Stimulated activated memory B cell treated with anti-CD40 and anti-IgM and Interleukin-4, amounts not matched to agents 10 μg/mL and 1 μg/mL and 100 μg/mL, for 72 hours (primary cell): ENCODE data around the gene LIMCH1.

Experiments used
- ATAC-seq: fragments of 150-1000 bp; cut with Tn5 transposase; 2 replicates; pipeline ENCODE4 v1.10.0; 2021
- H3K27ac Mint-ChIP-seq: one replicate; pipeline ENCODE4 v1.8.0; 2022; ENCODE audit warnings: mild to moderate bottlenecking, mixed read lengths
- H3K27me3 Mint-ChIP-seq: one replicate; pipeline ENCODE4 v1.8.0; 2022; ENCODE audit warnings: mixed read lengths
- H3K36me3 Mint-ChIP-seq: one replicate; pipeline ENCODE4 v1.8.0; 2022; ENCODE audit warnings: mixed read lengths
- H3K4me1 Mint-ChIP-seq: one replicate; pipeline ENCODE4 v1.8.0; 2022; ENCODE audit warnings: mixed read lengths
- H3K4me3 Mint-ChIP-seq: one replicate; pipeline ENCODE4 v1.8.0; 2022; ENCODE audit warnings: mild to moderate bottlenecking, moderate library complexity, mixed read lengths
- H3K9me3 Mint-ChIP-seq: one replicate; pipeline ENCODE4 v1.8.0; 2022; ENCODE audit warnings: mixed read lengths

LIMCH1 gene

DNA sequence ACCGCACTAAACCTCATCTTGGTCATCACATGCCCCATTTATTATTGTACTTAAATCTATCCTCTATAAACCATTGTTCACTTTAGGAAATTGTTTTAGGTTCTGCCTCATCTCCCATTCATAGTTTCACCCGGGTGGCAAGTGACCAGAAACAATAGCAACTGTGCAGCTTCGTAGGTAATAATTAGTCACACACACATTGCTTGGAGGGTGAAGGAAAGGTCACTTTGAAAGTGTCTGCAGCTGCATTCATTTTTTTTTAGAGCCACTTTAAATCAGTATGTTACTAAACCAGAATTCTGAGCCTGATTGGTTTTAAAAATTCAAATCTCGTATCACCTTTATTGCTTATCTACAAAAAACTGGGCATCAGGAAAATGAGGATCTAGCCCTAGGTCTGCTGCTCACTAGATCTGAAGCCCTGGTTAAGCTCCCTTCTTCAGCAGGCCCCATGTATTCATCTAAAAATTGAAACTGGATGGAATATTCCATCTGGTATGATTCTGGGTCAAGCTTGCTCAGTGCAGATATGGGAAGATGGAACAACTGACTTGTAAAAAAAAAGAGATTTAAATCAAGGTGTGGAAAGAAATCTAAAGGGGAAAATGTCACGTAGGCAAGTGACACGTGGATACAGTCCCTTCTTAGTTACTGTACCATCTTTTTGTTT is 62.4 kb downstream of the LIMCH1 start:
- Mint-ChIP-seq H3K4me1 (no peaks in the 10 kb centered on the region), H3K27me3 (no peaks in the 10 kb centered on the region), H3K27ac (no peak overlapping the region), H3K36me3 (no peaks in the 10 kb centered on the region), H3K9me3 (no peaks in the 10 kb centered on the region), H3K4me3 (no peak overlapping the region)
- no peak for ATAC-seq

DNA sequence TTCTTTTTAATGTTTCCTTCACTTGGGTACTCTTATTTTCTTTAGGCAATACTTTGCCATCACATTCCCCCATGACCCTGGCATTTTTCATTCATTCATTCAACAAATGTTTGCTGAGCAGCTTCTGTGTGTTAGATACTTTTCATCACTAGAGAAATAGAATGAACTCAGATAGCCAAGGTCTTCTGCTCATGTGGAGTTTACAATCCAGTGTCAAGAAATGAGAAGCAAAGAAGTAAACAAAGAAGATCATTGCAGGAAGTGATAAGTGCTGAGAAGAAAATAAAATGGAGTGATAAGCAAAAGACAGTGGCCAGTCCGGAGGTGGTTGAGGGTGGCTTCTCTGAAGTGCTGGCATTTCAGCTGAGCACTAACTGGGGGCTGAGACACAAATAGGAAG is 63.1 kb downstream of the LIMCH1 start:
- no peak for ATAC-seq
- no peaks in the 10 kb centered on the region for H3K27me3 Mint-ChIP-seq
- no peaks in the 10 kb centered on the region for H3K4me1 Mint-ChIP-seq
- H3K9me3 Mint-ChIP-seq, result no peaks in the 10 kb centered on the region
- no peak overlapping the region for H3K4me3 Mint-ChIP-seq
- no peak overlapping the region for H3K27ac Mint-ChIP-seq
- no peaks in the 10 kb centered on the region for H3K36me3 Mint-ChIP-seq

DNA sequence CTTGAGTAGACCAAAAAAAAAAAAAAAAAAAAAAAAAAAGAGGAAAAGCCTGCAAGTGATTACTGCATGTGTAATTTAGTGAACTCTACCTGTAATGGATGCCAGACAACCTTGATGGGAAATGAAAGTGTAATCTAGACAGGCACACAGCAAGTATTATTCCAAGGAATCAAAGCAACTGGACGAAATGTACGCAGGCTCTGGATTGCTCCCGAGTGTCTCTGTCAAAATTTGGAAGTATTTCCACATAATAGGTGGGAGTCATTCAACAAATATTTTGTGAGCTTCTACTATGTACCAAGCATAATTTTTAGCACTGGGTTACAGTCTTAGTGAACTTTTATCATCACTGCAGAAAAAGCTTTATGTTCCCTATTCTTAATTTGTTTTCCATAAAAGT is 64.2 kb downstream of the LIMCH1 start:
- Mint-ChIP-seq H3K4me1 (no peaks in the 10 kb centered on the region), H3K27ac (no peak overlapping the region), H3K36me3 (no peaks in the 10 kb centered on the region), H3K27me3 (no peaks in the 10 kb centered on the region), H3K4me3 (no peak overlapping the region), H3K9me3 (no peaks in the 10 kb centered on the region)
- no peak for ATAC-seq

DNA sequence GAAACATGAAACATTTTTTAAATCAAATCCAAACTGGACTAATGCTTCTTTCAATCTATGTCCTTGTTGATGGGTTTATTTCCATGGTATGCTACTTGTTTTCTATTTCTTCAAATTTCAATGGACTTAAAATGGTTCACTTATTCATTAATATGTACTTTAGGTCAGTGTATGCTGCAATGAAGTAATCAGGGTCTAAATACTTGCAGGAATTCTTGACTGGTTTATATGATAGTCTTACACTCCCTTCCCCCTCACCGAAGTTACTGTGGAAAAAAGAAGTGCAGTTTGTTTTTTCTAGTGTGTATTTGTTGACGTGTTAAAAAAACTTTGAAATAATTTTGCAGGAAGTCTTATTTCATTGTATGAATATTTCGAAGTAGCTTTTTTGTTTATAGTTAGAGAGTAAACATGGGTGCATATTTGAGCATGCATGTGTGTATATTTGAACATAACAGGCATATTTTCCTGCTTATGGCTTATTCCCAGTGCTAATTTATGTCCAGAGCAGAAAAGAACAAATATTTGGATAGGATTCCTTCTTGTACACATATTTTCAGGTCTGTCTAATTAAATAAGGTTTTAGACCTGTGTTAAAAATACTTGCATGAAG is 65.0 kb downstream of the LIMCH1 start:
- Mint-ChIP-seq H3K4me1 (no peaks in the 10 kb centered on the region), H3K4me3 (no peak overlapping the region), H3K9me3 (no peaks in the 10 kb centered on the region), H3K27me3 (no peaks in the 10 kb centered on the region), H3K27ac (no peak overlapping the region), H3K36me3 (no peaks in the 10 kb centered on the region)
- ATAC-seq, result no peak

DNA sequence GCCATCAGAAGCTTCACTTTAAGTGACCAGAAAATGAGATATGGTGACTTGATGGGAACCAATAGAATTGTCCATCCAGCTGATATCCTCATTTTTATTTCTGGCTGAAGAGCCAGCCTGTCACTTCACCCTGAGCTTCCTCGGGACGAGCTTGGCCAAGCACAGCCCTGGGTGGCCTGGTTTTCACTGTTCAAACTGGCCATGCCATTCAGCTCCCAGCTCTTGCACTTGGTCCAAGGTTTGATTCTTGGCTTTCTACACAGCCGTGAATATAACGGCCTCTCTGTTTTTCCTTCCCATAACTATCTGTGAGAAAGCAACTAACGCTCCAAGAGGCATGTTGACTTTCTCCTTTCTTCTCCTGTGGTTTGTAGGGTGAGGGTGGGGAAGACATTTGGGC is 71.9 kb downstream of the LIMCH1 start:
- H3K9me3 Mint-ChIP-seq, result no peaks in the 10 kb centered on the region
- H3K27ac Mint-ChIP-seq, result no peak overlapping the region
- H3K4me3 Mint-ChIP-seq, result no peak overlapping the region
- no peaks in the 10 kb centered on the region for H3K4me1 Mint-ChIP-seq
- no peaks in the 10 kb centered on the region for H3K36me3 Mint-ChIP-seq
- H3K27me3 Mint-ChIP-seq, result peaks cover 7% of the 10 kb centered on the region
- ATAC-seq, result no peak

DNA sequence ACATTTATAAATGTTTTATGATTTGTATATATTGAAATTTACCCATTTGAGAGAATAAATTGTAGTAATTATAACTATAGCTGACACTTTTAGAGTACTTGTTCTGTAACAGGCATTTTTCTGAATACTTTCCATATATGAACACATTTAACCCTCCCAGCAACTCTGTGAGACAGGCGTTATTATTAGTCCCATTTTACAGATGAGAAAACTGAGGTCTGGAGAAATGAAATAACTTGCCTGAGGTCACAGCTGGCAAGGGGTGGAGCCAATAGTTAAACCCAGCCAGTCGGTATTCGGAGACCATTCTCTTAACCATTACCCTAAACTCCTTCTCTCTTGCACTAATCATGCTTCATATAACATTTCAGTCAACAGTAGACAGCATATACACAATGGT is 72.5 kb downstream of the LIMCH1 start:
- no peak for ATAC-seq
- H3K27ac Mint-ChIP-seq, result no peak overlapping the region
- no peaks in the 10 kb centered on the region for H3K4me1 Mint-ChIP-seq
- no peaks in the 10 kb centered on the region for H3K36me3 Mint-ChIP-seq
- no peak overlapping the region for H3K4me3 Mint-ChIP-seq
- no peaks in the 10 kb centered on the region for H3K9me3 Mint-ChIP-seq
- H3K27me3 Mint-ChIP-seq, result peaks cover 7% of the 10 kb centered on the region

DNA sequence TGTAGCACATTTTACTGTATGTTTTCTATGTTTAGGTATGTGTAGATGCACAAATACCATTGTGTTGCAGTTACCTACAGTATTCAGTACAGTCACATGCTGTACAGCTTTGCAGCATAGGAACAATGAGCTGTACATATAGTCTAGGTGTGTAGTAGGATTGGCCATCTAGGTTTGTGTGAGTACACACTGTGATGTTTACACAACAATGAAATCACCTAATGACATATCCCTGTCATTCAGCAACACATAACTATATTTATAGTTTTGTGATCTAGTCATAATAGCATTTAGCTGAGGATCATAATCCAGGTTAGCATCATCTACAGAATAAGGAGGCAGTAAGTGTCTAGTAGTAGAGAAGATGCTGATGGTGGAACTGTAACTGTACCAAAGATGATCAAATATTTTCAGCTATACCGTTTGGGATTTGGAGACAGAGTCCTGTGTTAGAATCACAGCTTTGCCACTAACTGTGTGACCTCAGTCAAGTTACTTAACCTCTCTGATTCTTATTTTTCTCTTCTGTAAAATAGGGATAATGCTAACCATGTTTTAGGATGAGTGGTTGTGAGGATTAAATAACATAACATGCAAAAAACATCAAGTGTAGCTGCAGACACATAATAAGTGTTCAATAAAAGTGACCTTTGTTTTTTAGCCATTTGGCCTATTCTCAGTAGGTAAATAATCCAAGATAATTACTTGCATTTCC is 73.3 kb downstream of the LIMCH1 start:
- Mint-ChIP-seq H3K4me3 (no peak overlapping the region), H3K9me3 (no peaks in the 10 kb centered on the region), H3K36me3 (no peaks in the 10 kb centered on the region), H3K4me1 (no peaks in the 10 kb centered on the region), H3K27ac (no peak overlapping the region), H3K27me3 (peaks cover 7% of the 10 kb centered on the region)
- no peak for ATAC-seq

DNA sequence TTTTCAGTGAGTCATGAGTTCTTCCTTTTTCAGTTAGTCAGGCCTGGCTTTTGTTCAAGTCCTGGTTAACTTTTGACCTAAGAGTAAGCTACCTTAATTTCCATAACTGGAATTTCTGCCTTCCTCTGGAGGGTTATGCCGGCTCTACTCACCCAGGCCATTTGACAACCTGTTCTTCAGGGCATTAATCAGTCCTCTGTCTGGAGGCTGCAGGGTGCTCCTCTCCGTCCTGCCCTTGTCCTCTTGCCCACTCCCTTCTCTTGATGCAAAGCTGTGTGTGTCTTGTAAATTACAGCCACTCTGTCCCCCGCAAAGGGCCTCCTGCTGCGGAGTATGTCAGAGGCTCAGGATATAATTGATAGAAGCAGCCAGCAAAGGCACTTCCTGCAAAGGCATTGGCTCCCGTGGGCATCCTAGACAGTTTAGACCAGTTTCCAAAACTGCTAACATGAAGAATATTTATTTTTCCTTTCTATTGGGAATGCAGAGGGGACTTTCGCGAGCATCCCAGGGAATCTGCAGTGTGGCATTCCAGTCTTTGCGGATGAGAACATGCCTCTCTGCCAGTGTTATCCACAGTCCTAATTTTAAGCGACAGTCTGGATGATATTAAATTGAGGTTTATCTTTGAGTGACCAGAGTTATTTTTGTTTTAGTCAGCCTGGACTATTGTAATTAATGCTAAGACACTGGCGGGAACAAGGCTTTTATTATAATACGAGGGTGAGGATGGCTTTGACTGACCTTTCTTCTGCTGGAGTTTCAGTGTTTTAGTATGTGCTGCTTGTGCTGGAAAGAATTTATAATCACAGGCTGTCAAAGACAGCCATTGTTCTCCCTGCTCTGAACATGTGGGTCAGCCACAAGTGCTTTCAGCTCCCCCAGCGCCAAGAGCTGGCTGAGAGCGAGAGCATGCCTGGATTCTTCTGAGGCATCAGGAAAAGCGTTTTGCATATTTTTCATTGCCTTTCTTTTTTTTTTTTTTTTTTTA is 74.2 kb downstream of the LIMCH1 start:
- Mint-ChIP-seq H3K27ac (no peak overlapping the region), H3K4me1 (no peaks in the 10 kb centered on the region), H3K4me3 (no peak overlapping the region), H3K27me3 (peaks cover 7% of the 10 kb centered on the region), H3K36me3 (no peaks in the 10 kb centered on the region), H3K9me3 (no peaks in the 10 kb centered on the region)
- ATAC-seq, result no peak

DNA sequence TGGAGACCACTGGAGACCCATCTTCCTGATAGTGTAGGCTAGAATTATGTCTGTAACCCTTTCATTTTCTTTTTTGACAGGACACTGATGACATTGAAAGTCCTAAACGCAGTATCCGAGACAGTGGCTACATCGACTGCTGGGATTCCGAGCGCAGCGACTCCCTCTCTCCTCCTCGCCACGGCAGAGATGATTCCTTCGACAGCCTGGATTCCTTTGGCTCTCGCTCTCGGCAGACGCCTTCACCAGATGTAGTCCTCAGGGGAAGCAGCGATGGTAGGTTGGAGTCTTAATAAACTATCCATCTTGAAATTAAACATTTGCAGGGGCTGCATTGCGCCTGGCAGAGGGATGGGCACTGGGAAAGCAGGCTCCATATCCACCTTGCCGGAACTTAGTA is 75.4 kb downstream of the LIMCH1 start:
- ATAC-seq, result no peak
- peaks cover 7% of the 10 kb centered on the region for H3K27me3 Mint-ChIP-seq
- no peaks in the 10 kb centered on the region for H3K9me3 Mint-ChIP-seq
- H3K27ac Mint-ChIP-seq, result no peak overlapping the region
- H3K4me3 Mint-ChIP-seq, result no peak overlapping the region
- H3K4me1 Mint-ChIP-seq, result no peaks in the 10 kb centered on the region
- no peaks in the 10 kb centered on the region for H3K36me3 Mint-ChIP-seq

DNA sequence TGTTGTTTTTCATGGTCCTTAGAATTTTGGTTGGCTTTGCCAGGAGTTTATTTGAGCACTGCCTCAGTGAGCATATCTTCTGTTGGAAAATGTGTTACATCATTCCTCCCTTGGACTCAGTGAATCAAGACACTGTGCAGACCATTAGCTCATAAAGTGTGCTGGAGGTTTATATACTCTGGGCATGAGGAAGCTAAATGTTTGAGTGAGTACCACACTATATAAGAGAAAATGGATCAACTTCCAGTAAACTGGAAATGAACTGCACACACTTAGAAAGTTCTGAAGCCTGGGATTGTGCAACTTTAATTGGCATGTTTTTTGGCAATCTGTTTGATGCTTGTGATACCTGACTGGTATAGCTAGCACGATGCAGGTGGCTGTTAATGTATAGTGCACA is 75.9 kb downstream of the LIMCH1 start:
- no peak overlapping the region for H3K4me3 Mint-ChIP-seq
- H3K36me3 Mint-ChIP-seq, result no peaks in the 10 kb centered on the region
- no peaks in the 10 kb centered on the region for H3K9me3 Mint-ChIP-seq
- ATAC-seq, result no peak
- H3K27ac Mint-ChIP-seq, result no peak overlapping the region
- H3K4me1 Mint-ChIP-seq, result no peaks in the 10 kb centered on the region
- peaks cover 7% of the 10 kb centered on the region for H3K27me3 Mint-ChIP-seq

DNA sequence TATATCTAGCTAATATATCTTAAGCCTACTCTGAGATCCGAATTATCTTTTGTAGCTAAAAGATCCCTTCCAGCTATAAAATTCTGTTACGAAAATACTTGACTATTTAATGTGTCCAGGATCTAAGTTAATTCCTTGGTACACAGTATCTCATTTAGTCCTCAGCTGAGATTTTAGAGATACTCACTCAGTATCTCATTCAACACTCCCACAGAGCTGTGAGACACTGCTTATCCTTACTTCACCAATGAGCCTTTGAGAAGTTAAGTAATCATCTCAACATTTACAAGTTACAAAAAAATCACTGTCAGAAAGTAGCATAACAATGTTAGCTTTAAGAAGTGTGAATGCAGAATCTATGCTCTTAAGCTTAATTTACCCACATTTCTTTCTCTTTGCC is 76.6 kb downstream of the LIMCH1 start:
- no peak for ATAC-seq
- Mint-ChIP-seq H3K4me1 (no peaks in the 10 kb centered on the region), H3K36me3 (no peaks in the 10 kb centered on the region), H3K27me3 (peaks cover 13% of the 10 kb centered on the region), H3K27ac (no peak overlapping the region), H3K9me3 (no peaks in the 10 kb centered on the region), H3K4me3 (no peak overlapping the region)

DNA sequence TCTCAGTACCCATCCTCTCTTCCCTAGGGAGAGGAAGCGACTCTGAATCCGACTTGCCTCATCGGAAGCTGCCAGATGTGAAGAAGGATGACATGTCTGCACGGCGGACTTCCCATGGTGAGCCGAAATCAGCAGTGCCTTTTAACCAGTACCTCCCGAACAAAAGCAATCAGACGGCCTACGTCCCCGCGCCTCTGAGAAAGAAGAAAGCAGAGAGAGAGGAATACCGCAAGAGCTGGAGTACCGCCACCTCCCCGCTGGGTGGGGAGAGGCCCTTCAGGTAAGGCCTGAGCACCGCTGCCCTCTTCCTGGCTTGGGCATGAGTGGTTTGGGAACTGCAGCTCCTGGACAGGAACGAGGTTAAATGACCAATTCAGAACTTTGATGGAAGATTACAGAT is 81.2 kb downstream of the LIMCH1 start:
- Mint-ChIP-seq H3K4me1 (no peaks in the 10 kb centered on the region), H3K36me3 (no peaks in the 10 kb centered on the region), H3K9me3 (no peaks in the 10 kb centered on the region), H3K4me3 (no peak overlapping the region), H3K27me3 (peaks cover 25% of the 10 kb centered on the region), H3K27ac (no peak overlapping the region)
- no peak for ATAC-seq

DNA sequence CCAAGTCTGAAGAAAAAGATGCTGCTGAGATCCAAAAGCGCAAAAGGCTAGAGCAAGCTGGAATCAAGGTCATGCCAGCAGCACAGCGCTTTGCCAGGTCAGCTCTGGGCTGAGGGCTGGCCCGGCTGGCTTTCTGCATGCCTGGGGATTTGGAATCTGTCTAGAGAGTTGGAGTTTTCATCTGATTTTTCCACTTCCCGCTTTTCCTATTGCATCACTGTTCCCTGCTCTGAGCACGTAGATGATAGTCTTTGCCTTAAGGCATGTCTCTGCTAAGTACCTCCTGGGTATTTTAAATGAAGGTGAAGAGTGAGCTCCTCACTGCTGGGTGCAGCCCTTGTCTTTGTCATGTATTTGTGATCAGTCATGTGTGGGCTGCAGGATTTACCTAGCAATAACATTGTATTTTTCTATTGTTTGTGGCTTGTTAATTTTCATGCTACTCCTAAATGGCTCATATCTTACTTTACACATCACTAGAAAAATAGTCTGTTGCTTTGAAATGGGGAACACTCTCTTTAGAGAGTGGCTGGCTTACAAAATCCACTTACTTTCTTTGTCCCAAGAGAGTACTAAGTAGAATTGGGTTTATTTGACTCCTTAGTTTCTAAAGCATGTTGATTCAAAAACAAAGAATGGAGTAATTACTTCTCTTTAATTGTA is 82.8 kb downstream of the LIMCH1 start:
- ATAC-seq, result no peak
- Mint-ChIP-seq H3K9me3 (no peaks in the 10 kb centered on the region), H3K4me3 (no peak overlapping the region), H3K27ac (no peak overlapping the region), H3K27me3 (peaks cover 25% of the 10 kb centered on the region), H3K4me1 (no peaks in the 10 kb centered on the region), H3K36me3 (no peaks in the 10 kb centered on the region)

DNA sequence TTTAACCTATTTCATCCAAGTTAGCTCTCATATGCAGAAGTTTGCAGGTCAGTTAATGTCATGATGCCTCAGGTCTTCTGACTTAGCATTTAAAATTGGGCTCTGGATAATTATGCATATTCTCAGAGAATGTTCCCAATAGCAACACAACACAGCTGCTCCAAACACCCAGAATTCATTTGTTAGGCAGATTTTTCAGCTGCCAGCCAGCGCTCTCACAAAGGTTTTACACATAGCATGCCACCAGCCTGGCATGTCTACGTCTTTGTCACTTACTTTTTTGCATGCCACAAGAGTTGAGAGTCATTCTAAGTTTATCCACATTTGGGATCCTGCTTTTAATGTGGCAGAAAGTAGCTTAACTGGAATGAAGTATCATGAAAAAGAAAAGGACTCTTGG is 84.8 kb downstream of the LIMCH1 start:
- no peak overlapping the region for H3K27ac Mint-ChIP-seq
- H3K27me3 Mint-ChIP-seq, result peaks cover 25% of the 10 kb centered on the region
- H3K9me3 Mint-ChIP-seq, result no peaks in the 10 kb centered on the region
- H3K4me3 Mint-ChIP-seq, result no peak overlapping the region
- H3K4me1 Mint-ChIP-seq, result no peaks in the 10 kb centered on the region
- no peaks in the 10 kb centered on the region for H3K36me3 Mint-ChIP-seq
- ATAC-seq, result no peak

DNA sequence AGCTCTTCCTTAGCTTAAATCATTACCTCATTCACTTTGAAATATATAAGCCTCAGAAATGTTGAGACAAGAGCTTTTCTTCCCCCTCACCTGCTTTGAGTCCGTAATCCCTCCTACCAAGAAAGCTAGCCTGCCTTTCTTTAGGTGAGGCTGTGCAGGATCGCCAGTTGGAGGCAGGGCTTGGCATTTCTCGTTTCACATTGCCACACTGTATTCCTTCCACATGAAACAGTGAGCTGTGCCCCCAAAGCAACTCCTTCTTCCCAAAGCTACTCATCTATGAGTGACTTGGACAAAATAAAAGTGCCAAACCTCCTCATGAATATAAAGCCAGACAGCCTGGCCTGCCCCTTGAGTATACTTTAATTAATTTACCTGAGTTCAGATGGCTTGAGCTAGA is 86.8 kb downstream of the LIMCH1 start:
- no peaks in the 10 kb centered on the region for H3K4me1 Mint-ChIP-seq
- H3K27ac Mint-ChIP-seq, result no peak overlapping the region
- H3K9me3 Mint-ChIP-seq, result no peaks in the 10 kb centered on the region
- ATAC-seq, result no peak
- peaks cover 17% of the 10 kb centered on the region for H3K27me3 Mint-ChIP-seq
- H3K4me3 Mint-ChIP-seq, result no peak overlapping the region
- no peaks in the 10 kb centered on the region for H3K36me3 Mint-ChIP-seq
